Ishikawa (cell line): ENCODE measurements around the gene DRC3.

ENCODE experiments used
- CEBPB ChIP-seq: IDR thresholded peaks from 2 replicates; pipeline ENCODE4 v1.6.1; 2012
- EGR1 ChIP-seq: IDR thresholded peaks from 2 replicates; pipeline ENCODE4 v1.6.1; 2012
- EP300 ChIP-seq: IDR thresholded peaks from 2 replicates; pipeline ENCODE4 v1.6.1; 2012; ENCODE audit warnings: borderline replicate concordance
- MAX ChIP-seq: IDR thresholded peaks from 2 replicates; pipeline ENCODE4 v1.6.1; 2012
- NFIC ChIP-seq: IDR thresholded peaks from 2 replicates; pipeline ENCODE4 v1.6.1; 2012
- RAD21 ChIP-seq: IDR thresholded peaks from 2 replicates; pipeline ENCODE4 v1.6.1; 2012; ENCODE audit warnings: low read depth
- TAF1 ChIP-seq: IDR thresholded peaks from 2 replicates; pipeline ENCODE4 v1.6.1; 2012; ENCODE audit warnings: low read depth, mild to moderate bottlenecking
- TCF12 ChIP-seq: IDR thresholded peaks from 2 replicates; pipeline ENCODE4 v1.6.1; 2012; ENCODE audit warnings: low read depth
- USF1 ChIP-seq: IDR thresholded peaks from 2 replicates; pipeline ENCODE4 v1.6.1; 2012
- YY1 ChIP-seq: IDR thresholded peaks from 2 replicates; pipeline ENCODE4 v1.6.1; 2012; ENCODE audit warnings: low read depth
- ZBTB7A ChIP-seq: IDR thresholded peaks from 2 replicates; pipeline ENCODE4 v1.6.1; 2012; ENCODE audit warnings: low read depth
- TF ChIP-seq, protein P1 (sequence below): IDR thresholded peaks from 2 replicates; pipeline ENCODE4 v1.6.1; 2012; ENCODE audit warnings: low read depth, mild to moderate bottlenecking

- TF ChIP-seq, protein P1, sequence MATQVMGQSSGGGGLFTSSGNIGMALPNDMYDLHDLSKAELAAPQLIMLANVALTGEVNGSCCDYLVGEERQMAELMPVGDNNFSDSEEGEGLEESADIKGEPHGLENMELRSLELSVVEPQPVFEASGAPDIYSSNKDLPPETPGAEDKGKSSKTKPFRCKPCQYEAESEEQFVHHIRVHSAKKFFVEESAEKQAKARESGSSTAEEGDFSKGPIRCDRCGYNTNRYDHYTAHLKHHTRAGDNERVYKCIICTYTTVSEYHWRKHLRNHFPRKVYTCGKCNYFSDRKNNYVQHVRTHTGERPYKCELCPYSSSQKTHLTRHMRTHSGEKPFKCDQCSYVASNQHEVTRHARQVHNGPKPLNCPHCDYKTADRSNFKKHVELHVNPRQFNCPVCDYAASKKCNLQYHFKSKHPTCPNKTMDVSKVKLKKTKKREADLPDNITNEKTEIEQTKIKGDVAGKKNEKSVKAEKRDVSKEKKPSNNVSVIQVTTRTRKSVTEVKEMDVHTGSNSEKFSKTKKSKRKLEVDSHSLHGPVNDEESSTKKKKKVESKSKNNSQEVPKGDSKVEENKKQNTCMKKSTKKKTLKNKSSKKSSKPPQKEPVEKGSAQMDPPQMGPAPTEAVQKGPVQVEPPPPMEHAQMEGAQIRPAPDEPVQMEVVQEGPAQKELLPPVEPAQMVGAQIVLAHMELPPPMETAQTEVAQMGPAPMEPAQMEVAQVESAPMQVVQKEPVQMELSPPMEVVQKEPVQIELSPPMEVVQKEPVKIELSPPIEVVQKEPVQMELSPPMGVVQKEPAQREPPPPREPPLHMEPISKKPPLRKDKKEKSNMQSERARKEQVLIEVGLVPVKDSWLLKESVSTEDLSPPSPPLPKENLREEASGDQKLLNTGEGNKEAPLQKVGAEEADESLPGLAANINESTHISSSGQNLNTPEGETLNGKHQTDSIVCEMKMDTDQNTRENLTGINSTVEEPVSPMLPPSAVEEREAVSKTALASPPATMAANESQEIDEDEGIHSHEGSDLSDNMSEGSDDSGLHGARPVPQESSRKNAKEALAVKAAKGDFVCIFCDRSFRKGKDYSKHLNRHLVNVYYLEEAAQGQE = no peak
- no peak for TF ChIP-seq MAX
- no peak for TF ChIP-seq CEBPB
- TF ChIP-seq YY1 = no peak
- TF ChIP-seq ZBTB7A = no peak
- no peak for TF ChIP-seq RAD21
- no peak for TF ChIP-seq EGR1
- TF ChIP-seq EP300 = no peak
- no peak for TF ChIP-seq NFIC
- no peak for TF ChIP-seq TCF12
- TF ChIP-seq TAF1 = no peak
- TF ChIP-seq USF1 = peak; percentile 82
These were observed 48.7 kb downstream of the DRC3 start for GRCh38 chr17:18021372-18021771.
